ENCODE data around the gene SERPINH1.

The SERPINH1 gene

GRCh38 chr11:75589933-75590332 lies 27.9 kb downstream of the SERPINH1 start:
- H3K4me3 ChIP-seq (ENCODE audit: low read depth, low read length) = no peak overlapping the region
- no peak for DNase-seq (ENCODE audit: low read depth)
- no peak for TF ChIP-seq CTCF (IDR thresholded peaks at IDR 0.05; ENCODE audit: low read depth, low read length, missing control alignments)

- DNase-seq (ENCODE audit: low read depth) = no peak
- H3K4me3 ChIP-seq (ENCODE audit: low read depth, low read length) = no peak overlapping the region
- no peak for TF ChIP-seq CTCF (IDR thresholded peaks at IDR 0.05; ENCODE audit: low read depth, low read length, missing control alignments)
Observed at GRCh38 chr11:75591371-75591770, 29.3 kb downstream of the SERPINH1 start.

GRCh38 chr11:75591966-75592365 lies 29.9 kb downstream of the SERPINH1 start:
- TF ChIP-seq CTCF (IDR thresholded peaks at IDR 0.05; ENCODE audit: low read depth, low read length, missing control alignments) = no peak
- no peak for DNase-seq (ENCODE audit: low read depth)
- H3K4me3 ChIP-seq (ENCODE audit: low read depth, low read length) = no peak overlapping the region

- no peak overlapping the region for H3K4me3 ChIP-seq (ENCODE audit: low read depth, low read length)
- no peak for TF ChIP-seq CTCF (IDR thresholded peaks at IDR 0.05; ENCODE audit: low read depth, low read length, missing control alignments)
- DNase-seq (ENCODE audit: low read depth) = no peak
Observed at GRCh38 chr11:75592715-75593114, 30.7 kb downstream of the SERPINH1 start.

- H3K4me3 ChIP-seq (ENCODE audit: low read depth, low read length) = no peak overlapping the region
- DNase-seq (ENCODE audit: low read depth) = no peak
- TF ChIP-seq CTCF (IDR thresholded peaks at IDR 0.05; ENCODE audit: low read depth, low read length, missing control alignments) = no peak
Observed at GRCh38 chr11:75593286-75593915, 31.3 kb downstream of the SERPINH1 start.

GRCh38 chr11:75594211-75594610 lies 32.2 kb downstream of the SERPINH1 start:
- no peak for DNase-seq (ENCODE audit: low read depth)
- no peak for TF ChIP-seq CTCF (IDR thresholded peaks at IDR 0.05; ENCODE audit: low read depth, low read length, missing control alignments)

GRCh38 chr11:75595429-75595828 lies 33.4 kb downstream of the SERPINH1 start:
- TF ChIP-seq CTCF (IDR thresholded peaks at IDR 0.05; ENCODE audit: low read depth, low read length, missing control alignments) = no peak
- no peak for DNase-seq (ENCODE audit: low read depth)

More at GRCh38 chr11:75594211-75594610, 32.2 kb downstream of the SERPINH1 start:
- no peak overlapping the region for H3K4me3 ChIP-seq (ENCODE audit: low read depth, low read length)

More at GRCh38 chr11:75595429-75595828, 33.4 kb downstream of the SERPINH1 start:
- no peak overlapping the region for H3K4me3 ChIP-seq (ENCODE audit: low read depth, low read length)
